HepG2 (cell line): ENCODE results near the gene ACSS1. TPM values are rescaled to one million over a fixed set of nuclear protein-coding genes. Genes with fewer than 3 reads are reported as not detected.
A peak's percentile ranks its signal among the peaks of the same experiment; 100 is the strongest.

Experiments used
- CREBL2 ChIP-seq: sonication (generic); formaldehyde crosslinking; IDR thresholded peaks from 2 replicates; pipeline ENCODE4 v1.8.1; 2023; ENCODE audit warnings: missing genetic modification reagents, mild to moderate bottlenecking, borderline replicate concordance
- DPF2 ChIP-seq: sonication (generic); formaldehyde crosslinking; IDR thresholded peaks from 2 replicates; pipeline ENCODE4 v1.4.0; 2020; ENCODE audit warnings: mild to moderate bottlenecking, low read depth, missing genetic modification reagents, borderline replicate concordance
- ELF1 ChIP-seq: sonication (generic); formaldehyde crosslinking; IDR thresholded peaks from 2 replicates; pipeline ENCODE4 v1.4.0; 2020; ENCODE audit warnings: missing genetic modification reagents
- FOSL2 ChIP-seq: sonication (generic); formaldehyde crosslinking; IDR thresholded peaks from 2 replicates; pipeline ENCODE4 v1.4.0; 2020; ENCODE audit warnings: missing genetic modification reagents
- FOXC1 ChIP-seq: sonication (generic); formaldehyde crosslinking; IDR thresholded peaks from 2 replicates; pipeline ENCODE4 v1.8.0; 2022; ENCODE audit warnings: mild to moderate bottlenecking, missing genetic modification reagents, borderline replicate concordance
- FOXJ3 ChIP-seq: sonication (generic); formaldehyde crosslinking; IDR thresholded peaks from 2 replicates; pipeline ENCODE4 v1.4.0; 2020; ENCODE audit warnings: missing genetic modification reagents, mild to moderate bottlenecking, borderline replicate concordance
- GABPB1 ChIP-seq: IDR thresholded peaks from 2 replicates; pipeline ENCODE4 v1.6.1; 2016; ENCODE audit warnings: mild to moderate bottlenecking, missing genetic modification reagents, moderate library complexity, missing compliant biosample characterization
- HNF4A ChIP-seq: sonication (generic); formaldehyde crosslinking; IDR thresholded peaks from 2 replicates; pipeline ENCODE4 v1.4.0; 2020; ENCODE audit warnings: missing genetic modification reagents
- HOXA9 ChIP-seq: sonication (generic); formaldehyde crosslinking; IDR thresholded peaks from 2 replicates; pipeline ENCODE4 v1.8.1; 2022; ENCODE audit warnings: missing genetic modification reagents, mild to moderate bottlenecking, moderate library complexity, borderline replicate concordance
- KAT2B ChIP-seq: fragments of 150-350 bp; IDR thresholded peaks from 2 replicates; pipeline ENCODE4 v1.6.1; 2014; ENCODE audit warnings: low read depth, low read length, borderline replicate concordance
- KAT8 ChIP-seq: IDR thresholded peaks from 2 replicates; pipeline ENCODE4 v1.6.1; 2016; ENCODE audit warnings: missing genetic modification reagents, missing compliant biosample characterization
- LCORL ChIP-seq, 2 experiments: fragments of 450-650 bp in 1 of 2; sonication (generic) in 1 of 2; formaldehyde crosslinking in 1 of 2; IDR thresholded peaks; 2 replicates each; pipeline versions ENCODE4 v1.5.0 to v1.6.1; 2017 to 2020; ENCODE audit warnings: antibody characterized with exemption in 1 of 2, missing genetic modification reagents in 1 of 2
- LRRFIP1 ChIP-seq: sonication (generic); formaldehyde crosslinking; conservative IDR thresholded peaks from 2 replicates; pipeline ENCODE4 v1.4.0; 2020; ENCODE audit warnings: missing genetic modification reagents
- RBM22 ChIP-seq: fragments of 200-400 bp; formaldehyde crosslinking; optimal IDR thresholded peaks from 2 replicates; pipeline ENCODE3; 2017; ENCODE audit warnings: mild to moderate bottlenecking, low read length, moderate library complexity
- SKI ChIP-seq: fragments of 450-650 bp; IDR thresholded peaks from one replicate; pipeline ENCODE4 v1.6.1; 2018; ENCODE audit warnings: mild to moderate bottlenecking; ENCODE audit not compliant: partially characterized antibody
- SP4 ChIP-seq: sonication (generic); formaldehyde crosslinking; IDR thresholded peaks from 2 replicates; pipeline ENCODE4 v1.8.1; 2023; ENCODE audit warnings: mild to moderate bottlenecking, missing genetic modification reagents
- USF2 ChIP-seq, 2 experiments: sonication (generic) in 1 of 2; formaldehyde crosslinking in 1 of 2; IDR thresholded peaks; 2 replicates each; pipeline versions ENCODE4 v1.5.1 to v1.6.1; 2011 to 2020; ENCODE audit warnings: borderline replicate concordance in 1 of 2, low read depth in 1 of 2, low read length in 1 of 2, mild to moderate bottlenecking in 1 of 2, missing genetic modification reagents in 1 of 2, moderate library complexity in 1 of 2
- YEATS2 ChIP-seq: sonication (generic); formaldehyde crosslinking; IDR thresholded peaks from 2 replicates; pipeline ENCODE4 v1.4.0; 2020; ENCODE audit warnings: missing genetic modification reagents, borderline replicate concordance
- ZNF138 ChIP-seq: sonication (generic); formaldehyde crosslinking; IDR thresholded peaks from 2 replicates; pipeline ENCODE4 v1.5.0; 2020; ENCODE audit warnings: mild to moderate bottlenecking, low read depth, missing genetic modification reagents
- ZSCAN5A ChIP-seq: sonication (generic); formaldehyde crosslinking; IDR thresholded peaks from 2 replicates; pipeline ENCODE4 v1.8.0; 2022; ENCODE audit warnings: mild to moderate bottlenecking, missing genetic modification reagents, borderline replicate concordance
- polyA plus RNA-seq, 8 experiments: library from polyadenylated mRNA; depleted of rRNA in 3 of 8; stranded (reverse) in 7 of 8; unstranded in 1 of 8; fragments of >200 nt; fragmentation: Illumina TruSeq in 4 of 8; extraction: Trizol in 4 of 8; gene quantifications; 2 replicates each; pipeline versions ENCODE4 v1.2.1 to v1.2.3, GENCODE V29; 2011 to 2016; ENCODE audit warnings: low read depth in 4 of 8, missing spikeins in 1 of 8, mixed read lengths in 1 of 8; ENCODE audit not compliant: insufficient read depth in 1 of 8
- total RNA-seq, 5 experiments: library from RNA; depleted of rRNA; stranded (reverse); fragments of >200 nt; fragmentation: Illumina TruSeq; extraction: Trizol; gene quantifications; 2 replicates each; pipeline ENCODE4 v1.2.3, GENCODE V29; 2016; ENCODE audit warnings: low read depth in 1 of 5

The ACSS1 gene
- total and polyA plus RNA-seq, 2 of the 13 experiments (the other 11 are each of a cell fraction or from before 2014, with no cell fraction given), result 15.2 to 41.6 TPM

- peak; percentile 98; the same call in 1 of the 2 replicates for TF ChIP-seq CREBL2 (CRISPR knock-in tag)
- TF ChIP-seq SP4, result peak; percentile 96
- peak; percentile 81; the same call in 1 of the 2 replicates for TF ChIP-seq FOXJ3
- TF ChIP-seq FOXC1, result peak; percentile 98
- TF ChIP-seq YEATS2 (CRISPR knock-in tag), result peak; percentile 98
- peak; percentile 79; the same call in 1 of the 2 replicates for TF ChIP-seq ZSCAN5A (CRISPR knock-in tag)
- peak; percentile 70 for TF ChIP-seq SKI
- no peak for TF ChIP-seq LCORL (IDR thresholded peaks at IDR 0.05)
- TF ChIP-seq LCORL (CRISPR knock-in tag; IDR thresholded peaks at IDR 0.05), result peak; percentile 93
- TF ChIP-seq ELF1 (CRISPR knock-in tag), result peak; percentile 99
- TF ChIP-seq HNF4A (CRISPR knock-in tag), result peak; percentile 70
- TF ChIP-seq DPF2 (CRISPR knock-in tag), result no peak
- TF ChIP-seq KAT8, result peak; percentile 99
- TF ChIP-seq ZNF138, result peak; percentile 89
- peak; percentile 100 for TF ChIP-seq GABPB1 (CRISPR knock-in tag)
- TF ChIP-seq HOXA9 (CRISPR knock-in tag), result peak; percentile 24; the same call in 1 of the 2 replicates
- 0 out of 2 replicates have a peak, but pooled peaks have one; percentile 59 for TF ChIP-seq LRRFIP1 (CRISPR knock-in tag)
- peak; percentile 72 for TF ChIP-seq FOSL2 (CRISPR knock-in tag)
- no peak for TF ChIP-seq KAT2B
- TF ChIP-seq RBM22, result peak; percentile 70
- no peak for TF ChIP-seq USF2 (IDR thresholded peaks at IDR 0.05; ENCODE audit: low read depth, low read length)
- TF ChIP-seq USF2 (CRISPR knock-in tag; IDR thresholded peaks at IDR 0.05; ENCODE audit: borderline replicate concordance), result no peak; the same call in 1 of the 2 replicates
These were observed 65.3 kb downstream of the ACSS1 start, which contains the start of gene APMAP (continued) for GRCh38 chr20:24992487-24993205.
